CD4-positive, alpha-beta T cell treated with Interleukin-12 subunit alpha and Interleukin-12 subunit beta, for 1 hour (primary cell): ENCODE measurements around the gene SRPRB.
A peak's percentile ranks its signal among the peaks of the same experiment; 100 is the strongest.

ENCODE experiments used
- DNase-seq: peaks from one replicate; pipeline ENCODE4 v3.0.0-alpha.2; 2020

The SRPRB gene, protein sequence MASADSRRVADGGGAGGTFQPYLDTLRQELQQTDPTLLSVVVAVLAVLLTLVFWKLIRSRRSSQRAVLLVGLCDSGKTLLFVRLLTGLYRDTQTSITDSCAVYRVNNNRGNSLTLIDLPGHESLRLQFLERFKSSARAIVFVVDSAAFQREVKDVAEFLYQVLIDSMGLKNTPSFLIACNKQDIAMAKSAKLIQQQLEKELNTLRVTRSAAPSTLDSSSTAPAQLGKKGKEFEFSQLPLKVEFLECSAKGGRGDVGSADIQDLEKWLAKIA

DNA sequence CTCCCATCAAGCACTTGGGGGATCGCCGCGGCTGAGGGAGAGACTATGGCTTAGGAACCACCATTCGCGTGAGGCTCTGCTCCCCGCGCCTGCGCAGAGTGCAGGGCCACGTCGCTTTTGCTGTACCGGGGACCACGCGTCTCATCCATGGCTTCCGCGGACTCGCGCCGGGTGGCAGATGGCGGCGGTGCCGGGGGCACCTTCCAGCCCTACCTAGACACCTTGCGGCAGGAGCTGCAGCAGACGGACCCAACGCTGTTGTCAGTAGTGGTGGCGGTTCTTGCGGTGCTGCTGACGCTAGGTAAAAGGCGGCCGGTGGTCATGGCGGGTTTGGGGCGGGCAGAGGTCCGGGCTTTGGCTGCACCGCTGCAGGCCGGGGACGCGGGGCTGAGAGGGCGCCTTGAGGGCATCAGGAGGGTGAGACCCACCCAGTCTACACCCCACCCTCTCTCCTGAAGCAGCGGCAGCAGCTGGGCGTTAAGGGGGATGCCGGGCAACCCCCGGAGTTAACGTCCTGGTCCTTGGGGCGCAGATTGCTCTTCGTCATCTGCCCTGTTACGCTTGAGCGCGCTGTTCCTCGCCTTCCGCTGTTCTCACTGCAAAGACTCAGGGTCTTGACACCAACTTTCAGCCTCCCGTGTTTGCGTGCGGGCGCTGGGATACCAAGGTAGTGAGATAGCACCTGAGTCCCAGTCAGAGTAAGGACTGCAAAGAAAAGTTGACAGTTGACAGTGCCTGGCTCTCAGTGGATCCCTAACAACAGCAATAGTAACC is at the start of gene SRPRB:
Gene SRPRB (plus strand): TSS at position 114 of the 774 bp plus-strand sequence. CDS start 34 bp downstream, at position 148.
- peak; percentile 97 for DNase-seq

DNA sequence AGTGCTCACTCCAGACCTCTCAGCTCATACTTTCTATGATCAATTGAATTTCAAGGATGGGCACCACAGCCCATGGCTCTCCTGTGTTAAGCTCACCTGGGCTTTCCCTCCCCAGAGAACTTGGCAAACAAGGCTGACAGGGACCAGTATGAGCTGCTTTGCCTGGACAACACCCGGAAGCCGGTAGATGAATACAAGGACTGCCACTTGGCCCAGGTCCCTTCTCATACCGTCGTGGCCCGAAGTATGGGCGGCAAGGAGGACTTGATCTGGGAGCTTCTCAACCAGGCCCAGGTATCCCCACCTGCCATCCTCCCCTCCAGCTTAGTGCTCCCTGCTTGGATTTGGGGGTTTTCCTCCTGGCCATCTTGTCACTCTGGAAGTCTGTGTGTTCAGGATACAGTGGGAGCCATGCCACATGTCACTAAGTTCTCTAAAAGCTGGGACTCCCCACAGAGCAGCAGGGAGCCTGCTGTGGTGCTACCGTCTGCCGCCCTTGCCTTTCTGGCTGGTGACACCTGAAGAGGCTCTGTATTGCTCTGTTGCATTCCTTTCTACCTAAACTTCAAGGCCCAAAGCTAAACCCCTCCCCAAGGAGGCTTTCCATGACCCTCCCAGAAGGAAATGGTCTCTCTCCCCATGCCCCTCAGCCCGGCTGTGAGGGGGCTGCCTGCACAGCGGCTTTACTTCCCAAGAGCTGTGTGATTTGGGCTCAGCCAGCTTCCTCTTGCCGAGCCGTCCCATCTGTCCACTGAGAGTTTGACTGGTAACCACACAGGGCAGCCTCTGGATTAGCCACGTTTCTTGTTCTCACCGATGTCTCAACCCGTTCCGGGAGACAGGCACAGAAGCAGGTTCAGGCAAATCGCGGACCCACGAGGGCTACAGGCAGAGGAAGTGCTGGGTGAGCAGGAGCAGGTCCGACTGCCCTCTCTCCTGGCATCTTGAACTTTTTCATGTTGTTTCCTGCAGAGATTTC is 48.6 kb upstream of the SRPRB start:
- no peak for DNase-seq

DNA sequence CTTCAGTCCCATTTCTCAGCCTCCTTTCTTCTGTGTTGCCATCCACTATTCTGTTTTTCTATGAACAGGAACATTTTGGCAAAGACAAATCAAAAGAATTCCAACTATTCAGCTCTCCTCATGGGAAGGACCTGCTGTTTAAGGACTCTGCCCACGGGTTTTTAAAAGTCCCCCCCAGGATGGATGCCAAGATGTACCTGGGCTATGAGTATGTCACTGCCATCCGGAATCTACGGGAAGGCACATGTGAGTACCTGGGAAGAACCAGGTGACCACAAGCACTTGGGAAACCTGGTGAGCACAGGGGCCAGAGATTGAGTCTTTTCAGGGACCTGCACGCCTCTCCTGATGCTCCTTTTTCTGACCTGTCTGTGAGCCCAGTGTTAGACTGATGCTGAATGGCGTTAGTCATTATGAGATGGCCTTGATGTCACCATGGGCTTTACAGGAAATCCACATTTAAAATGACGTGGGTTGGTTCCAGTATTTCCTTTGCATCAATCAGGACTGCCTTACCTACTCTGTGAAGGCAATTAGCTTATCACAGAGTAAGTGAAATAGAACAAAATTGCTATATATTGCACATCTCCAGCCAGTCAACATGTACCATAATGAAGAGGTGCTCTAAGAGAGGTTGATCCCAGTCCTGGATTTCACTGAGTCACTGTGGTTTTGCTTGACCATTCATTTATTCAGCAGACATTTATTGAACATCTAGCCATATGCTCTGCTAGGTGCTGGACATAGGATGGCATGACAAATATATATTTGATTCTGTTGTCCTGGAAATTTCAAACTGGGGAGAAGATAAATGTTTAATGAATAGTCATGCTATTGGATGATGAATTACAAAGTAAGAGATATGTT is 47.7 kb upstream of the SRPRB start:
- DNase-seq: no peak

DNA sequence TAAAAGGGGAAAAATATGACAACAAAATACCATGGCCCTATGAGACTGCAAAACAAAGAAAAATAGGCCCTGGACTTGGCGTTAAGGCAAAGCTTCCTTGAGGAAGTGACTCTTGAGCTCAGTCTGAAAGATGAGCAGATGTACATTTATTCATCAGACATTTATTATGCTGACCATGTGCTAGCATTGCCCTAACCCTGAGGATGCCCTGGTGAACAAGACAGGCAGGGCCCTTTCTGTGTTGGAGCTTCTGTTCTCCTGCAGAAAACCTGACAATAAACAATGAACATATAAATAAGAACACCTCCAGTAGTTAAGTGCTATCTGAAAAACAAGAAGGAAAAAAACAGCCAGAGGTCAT is 47.1 kb upstream of the SRPRB start:
- DNase-seq: no peak

DNA sequence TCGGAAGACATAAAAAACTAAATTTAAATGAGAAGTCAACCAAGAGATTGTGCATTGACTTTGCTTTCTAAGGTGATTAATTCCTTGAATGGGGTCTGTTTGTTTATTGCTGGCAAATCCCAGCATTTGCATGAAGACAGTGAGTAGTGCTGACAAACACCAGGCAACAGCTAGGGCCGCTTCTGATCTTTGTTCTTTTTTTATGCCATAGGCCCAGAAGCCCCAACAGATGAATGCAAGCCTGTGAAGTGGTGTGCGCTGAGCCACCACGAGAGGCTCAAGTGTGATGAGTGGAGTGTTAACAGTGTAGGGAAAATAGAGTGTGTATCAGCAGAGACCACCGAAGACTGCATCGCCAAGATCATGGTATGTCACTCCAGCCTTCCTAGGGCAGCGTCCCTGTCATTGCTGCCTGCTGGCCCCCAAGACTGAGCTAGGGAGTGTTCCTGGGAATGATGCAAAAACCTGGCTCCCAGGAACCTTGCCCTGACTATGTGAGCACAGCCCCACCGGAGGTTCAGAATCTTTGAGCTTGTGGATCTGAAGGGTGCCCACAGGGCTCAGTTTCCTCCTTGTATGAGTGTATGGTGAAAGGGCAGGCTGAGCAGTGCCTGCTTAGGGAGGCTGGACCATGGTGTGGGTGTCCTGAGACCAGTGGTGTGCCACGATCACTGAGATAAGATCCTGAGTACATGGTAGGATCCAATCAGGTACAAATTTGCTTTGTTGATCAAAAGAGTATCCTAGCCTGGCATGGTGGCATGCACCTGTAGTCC is 46.5 kb upstream of the SRPRB start:
- no peak for DNase-seq

DNA sequence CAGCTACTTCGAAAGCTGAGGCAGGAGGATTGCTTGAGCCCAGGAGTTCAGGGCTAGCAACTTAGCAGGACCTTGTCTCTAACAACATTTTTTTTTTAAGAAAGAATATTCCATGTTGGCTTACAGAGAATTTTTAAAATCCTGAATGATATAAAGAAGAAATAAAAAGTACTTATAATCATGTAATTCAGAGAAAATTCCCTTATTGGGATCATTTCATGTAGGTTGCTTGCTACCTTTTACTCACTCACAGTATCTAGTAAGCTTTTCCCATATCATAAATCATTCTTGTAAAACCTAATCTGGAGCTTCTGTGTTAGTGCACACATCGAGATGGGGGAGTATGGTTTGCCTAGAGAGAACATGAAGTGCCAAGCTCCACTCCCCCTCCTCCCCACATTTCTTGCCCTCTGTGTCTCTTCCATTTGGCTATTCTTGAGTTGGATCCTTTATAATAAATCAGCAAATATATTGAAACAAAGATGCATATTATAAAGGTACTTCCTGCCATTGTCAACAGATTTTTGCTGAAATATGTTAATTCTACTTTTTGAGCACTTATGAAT is 45.8 kb upstream of the SRPRB start:
- DNase-seq: no peak

DNA sequence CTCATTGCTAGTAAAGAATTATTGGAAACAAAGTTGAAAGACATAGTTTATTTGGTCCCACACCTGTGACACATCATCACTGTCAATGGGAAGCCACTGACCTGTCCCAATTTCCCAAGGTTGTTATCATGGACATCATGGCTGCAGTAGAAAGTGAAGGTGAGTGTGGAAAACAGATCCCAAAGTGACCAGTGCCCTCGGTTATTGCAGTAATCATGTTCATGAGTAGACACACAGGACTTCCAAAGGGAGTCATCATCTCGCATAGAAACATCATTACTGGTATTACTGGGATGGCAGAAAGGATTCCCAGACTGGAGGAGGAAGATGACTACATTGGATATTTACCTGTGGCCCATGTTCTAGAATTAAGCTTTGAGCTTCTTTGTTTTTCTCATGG is 44.7 kb upstream of the SRPRB start:
- DNase-seq: no peak

DNA sequence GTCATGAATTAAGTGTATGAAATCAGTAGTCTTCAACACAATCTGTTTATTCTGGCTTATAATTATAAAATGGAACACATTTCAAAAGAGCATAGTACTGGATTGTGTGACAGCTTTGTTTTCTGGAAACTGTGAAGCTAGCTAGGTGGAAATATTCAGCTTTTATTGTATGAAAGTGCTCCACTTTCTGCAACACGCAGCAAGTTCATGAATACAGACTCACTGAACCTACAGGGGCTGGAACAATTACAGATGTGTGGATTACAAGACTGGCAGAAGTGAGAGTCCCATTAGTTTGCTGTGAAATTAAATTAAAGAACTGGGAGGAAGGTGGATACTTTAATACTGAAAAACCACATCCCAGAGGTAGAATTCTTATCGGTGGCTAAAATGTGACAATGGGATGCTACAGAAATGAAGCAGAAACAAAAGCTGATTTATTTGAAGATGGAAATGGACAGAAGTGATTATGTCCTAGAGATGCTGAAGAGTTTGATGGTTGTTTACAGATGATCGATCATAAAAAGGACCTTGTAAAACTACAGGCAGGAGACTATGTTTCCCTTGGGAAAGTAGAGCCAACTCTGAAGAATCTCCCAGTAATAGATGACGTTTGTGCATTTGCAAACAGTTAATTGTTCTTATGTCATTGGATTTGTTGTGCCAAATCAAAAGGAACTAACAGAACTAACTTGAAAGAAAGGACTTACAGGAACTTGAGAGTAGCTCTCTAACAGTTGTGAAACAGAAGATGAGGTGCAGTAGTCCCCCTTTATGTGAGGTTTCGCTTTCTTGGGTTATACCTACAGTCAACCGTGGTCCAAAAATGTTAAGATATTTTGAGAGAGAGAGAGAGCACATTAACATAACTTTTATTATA is 43.8 kb upstream of the SRPRB start:
- DNase-seq: no peak

DNA sequence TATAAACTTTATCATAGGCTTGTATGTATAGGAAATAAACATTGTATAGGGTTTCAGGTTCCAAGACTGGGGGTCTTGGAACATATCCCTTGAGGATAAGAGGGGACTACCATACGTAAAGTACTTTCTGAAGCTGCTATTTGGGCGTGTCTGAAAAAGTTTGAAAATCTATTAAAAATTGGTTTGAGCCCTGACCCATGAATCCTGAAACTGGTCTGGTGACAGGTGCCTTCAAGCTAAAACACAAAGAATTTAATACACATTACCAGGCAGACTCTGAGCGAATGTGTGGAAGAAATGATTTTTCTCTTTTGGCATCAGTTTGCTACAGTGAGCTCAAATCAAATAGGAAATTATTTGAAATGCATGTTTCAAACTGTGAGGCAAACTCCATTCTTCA is 43.1 kb upstream of the SRPRB start:
- no peak for DNase-seq

DNA sequence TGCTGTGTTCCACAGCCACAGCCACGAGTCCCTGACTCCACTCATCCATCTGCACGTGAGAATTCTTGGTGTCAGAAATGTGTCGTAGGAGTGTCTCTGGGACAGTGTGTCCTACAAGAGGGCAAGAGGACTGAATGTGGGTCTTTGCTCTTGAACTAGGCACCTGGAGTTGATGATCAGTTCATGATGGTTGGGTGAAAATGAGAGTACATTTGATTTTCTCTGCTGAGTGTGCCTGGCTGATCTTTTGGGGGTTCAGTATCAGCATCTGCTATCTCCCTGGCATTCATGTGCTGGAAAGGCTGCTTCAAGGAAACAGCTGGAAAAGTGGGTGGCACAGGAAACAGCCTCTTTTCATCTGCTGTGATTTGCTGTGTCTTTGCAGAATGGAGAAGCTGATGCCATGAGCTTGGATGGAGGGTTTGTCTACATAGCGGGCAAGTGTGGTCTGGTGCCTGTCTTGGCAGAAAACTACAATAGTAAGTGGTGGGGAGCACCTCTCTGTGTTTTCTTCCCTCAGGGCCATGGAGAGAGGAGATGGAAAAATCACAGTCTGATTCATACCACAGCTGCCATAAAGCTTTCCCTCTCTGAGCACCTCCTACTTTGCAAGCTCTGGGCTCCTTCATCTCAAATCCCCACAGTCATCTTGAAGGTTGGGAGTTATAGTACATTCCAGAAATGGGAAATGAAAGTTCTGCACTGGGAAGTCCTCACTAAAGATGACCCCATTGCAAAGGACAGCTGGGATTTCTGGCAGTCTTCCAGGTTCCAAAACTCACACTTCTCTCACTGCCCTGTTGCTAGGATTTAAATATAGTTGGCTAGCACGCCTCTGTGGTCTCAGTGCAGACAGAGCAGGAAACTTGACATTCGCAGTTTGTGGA is 41.6 kb upstream of the SRPRB start:
- DNase-seq: no peak

DNA sequence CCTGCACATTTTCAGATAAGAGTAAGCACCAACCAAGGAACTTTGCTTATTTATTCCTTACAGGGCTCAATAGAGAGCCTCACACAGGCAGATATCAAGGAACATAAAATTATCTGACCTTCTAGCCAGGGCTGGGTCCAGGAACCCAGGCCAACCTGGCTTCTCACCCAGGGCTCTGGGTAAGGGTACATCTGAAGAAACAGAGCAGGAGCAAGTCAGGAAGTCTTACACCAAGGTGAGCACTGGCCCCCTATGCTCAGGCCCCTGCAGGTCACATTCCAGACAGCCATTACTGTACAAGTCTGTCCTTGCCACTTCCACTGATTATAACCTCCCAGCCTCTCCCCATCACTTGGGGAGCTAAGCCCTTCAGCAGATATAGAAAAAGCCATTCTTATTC is 40.4 kb upstream of the SRPRB start:
- DNase-seq: no peak

DNA sequence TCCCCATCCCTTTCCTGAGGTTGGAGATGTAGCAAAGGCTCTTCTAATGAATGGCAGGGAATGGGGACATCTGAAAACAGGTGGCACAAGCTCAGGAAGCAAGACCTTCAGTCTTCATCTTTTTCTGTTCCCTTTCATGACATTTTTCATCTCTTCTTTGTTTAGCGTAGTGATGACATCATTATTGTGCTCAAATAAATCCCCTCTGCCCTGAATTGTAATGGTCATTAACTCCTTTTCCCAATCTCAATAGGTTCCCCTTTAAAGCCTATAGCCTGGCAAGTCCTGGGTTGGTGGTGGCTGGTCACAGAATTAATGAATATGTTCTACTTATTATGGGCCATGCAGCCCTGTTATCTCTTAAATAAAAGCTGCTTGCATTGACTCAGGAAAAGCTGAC is 38.0 kb upstream of the SRPRB start:
- DNase-seq: no peak

DNA sequence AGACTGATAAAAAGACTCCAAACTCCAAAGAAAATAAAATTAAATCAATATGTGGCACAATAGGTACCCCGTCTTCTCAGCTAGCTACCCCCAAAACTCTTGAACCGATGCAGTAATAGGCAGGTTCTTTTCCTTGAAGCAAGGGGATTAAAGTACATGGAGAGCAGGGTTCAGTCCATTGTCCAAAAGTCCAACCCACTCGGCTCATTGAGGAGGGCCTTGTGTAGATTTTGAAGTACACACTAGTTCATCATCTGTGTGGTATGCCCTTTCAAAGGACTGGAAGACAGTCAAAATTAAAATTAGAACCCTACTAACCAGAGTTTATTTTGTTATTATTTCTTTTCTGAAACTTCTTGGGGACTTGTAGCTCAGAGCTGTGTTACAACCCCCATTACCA is 36.1 kb upstream of the SRPRB start:
- no peak for DNase-seq

DNA sequence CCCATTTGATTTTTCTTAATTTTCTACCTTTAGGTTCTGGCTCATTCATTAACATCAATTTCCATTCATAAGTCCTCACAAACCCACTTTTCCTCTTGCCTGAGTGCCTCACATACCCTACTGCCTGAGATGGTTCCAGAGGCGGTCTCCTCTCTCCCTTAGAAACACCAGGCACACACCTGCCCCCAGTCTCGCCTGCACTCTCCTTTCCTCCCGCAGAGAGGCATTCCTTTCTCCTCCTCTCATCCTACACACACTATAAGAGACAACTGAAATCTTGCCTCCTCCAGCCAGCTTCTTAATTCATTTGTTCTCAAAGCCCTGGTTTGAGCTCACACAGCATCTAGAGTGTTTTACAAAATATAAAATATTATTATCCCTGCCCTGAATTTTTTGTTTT is 31.9 kb upstream of the SRPRB start:
- no peak for DNase-seq

DNA sequence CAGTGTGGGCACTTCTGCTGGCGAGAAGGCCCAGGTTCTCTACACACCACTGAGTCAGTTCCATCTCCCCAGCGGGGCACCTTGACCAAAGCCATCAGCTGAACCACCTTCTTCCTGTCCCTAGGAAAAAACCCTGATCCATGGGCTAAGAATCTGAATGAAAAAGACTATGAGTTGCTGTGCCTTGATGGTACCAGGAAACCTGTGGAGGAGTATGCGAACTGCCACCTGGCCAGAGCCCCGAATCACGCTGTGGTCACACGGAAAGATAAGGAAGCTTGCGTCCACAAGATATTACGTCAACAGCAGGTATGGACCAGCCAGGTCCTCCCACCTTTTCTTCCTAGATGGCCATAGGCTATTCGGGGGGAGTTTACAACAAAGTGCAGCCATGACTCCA is 30.3 kb upstream of the SRPRB start:
- DNase-seq: no peak

DNA sequence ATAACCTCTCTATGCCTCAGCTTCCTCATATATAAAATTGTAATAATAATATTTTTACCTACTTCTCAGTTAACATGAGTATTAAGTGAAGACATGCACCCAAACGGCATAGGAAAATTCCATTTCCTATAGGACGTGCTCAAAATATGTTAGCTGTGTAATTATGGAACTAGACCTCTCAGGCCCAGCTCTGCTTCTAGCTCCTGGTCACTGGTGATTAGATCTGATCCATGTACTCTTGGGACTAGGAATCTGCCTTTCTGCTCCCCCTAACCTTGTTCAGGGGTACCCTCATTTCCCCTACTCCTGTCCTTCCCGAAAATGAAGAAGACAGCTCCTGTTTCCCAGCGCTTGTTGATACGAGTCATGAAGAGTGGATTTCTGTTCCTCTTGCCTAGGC is 29.8 kb upstream of the SRPRB start:
- no peak for DNase-seq

DNA sequence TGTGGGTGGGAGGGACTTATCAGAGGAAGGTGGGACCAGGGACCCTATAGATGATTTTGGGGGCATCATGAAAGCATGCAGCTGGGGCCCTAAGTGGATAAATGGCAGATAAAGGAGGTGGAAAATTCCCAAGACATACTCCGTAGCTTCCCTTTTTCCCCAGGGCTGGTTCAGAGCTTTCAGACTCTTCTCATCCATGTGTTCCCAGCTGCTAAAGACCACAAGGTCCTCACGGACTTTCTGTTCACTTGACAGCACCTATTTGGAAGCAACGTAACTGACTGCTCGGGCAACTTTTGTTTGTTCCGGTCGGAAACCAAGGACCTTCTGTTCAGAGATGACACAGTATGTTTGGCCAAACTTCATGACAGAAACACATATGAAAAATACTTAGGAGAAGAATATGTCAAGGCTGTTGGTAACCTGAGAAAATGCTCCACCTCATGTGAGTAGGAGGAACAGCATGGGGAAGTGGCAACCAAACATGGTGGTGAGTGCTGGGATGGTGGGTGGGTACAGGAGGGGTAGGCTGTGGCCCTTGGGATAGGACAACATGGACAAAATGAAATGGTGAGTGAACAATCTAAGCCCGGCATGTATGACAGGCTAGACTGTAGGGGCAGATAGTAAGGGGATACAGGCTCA is 28.7 kb upstream of the SRPRB start:
- DNase-seq: no peak

DNA sequence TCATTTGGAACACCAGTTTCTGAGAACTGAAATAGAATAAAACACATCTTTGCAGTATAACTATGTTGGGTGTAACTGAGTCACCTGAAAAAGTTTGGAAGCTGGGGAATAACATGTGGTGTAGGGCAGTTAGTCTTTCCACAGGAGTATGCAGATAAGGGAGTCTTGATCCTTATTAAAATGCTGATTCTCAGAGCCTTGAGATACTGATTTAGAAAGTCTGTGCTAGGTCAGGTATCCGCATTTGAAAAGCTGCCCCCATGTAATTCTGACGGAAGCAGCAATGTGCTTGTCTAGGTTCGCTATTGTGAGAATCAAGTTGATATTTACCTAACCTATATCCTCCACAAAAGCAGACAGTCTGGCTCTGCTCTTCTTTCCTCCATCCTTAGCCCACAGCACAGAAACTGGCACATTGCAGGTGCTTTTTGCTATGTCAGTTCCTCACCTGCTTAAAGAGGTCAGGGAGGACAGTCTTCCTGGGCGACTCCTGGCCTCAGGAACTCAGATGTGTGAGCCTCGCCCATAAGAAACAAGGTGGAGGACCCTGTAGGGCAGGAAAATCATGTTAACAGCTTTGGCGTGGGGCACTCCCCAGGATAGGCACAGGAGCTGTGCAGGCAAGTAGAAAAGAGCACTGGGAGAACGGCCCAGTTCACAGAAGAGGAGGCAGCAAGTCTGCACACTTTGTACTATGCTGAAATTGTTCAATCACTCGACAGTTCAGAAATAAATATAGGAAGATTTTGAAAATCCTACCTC is 27.6 kb upstream of the SRPRB start:
- DNase-seq: no peak
